IMR-90 (cell line): ENCODE measurements around the gene LIMS2. TPM values are rescaled to one million over a fixed set of nuclear protein-coding genes. Genes with fewer than 3 reads are reported as not detected.
A peak's percentile ranks its signal among the peaks of the same experiment; 100 is the strongest.

Source experiments
- ATAC-seq: fragments of 200-7000 bp; cut with Tn5 transposase; 2 replicates; pipeline ENCODE4 v1.9.1; 2020; ENCODE audit warnings: low read depth, mild to moderate bottlenecking, moderate library complexity
- BruUV-seq: library from RNA; stranded (reverse); fragments of 400-500 nt; replicated peaks from 2 replicates; lab custom pipeline; 2021; lab: Mats Ljungman, UMichigan
- CTCF ChIA-PET: fragments of 300-600 bp; formaldehyde crosslinking; extraction: SDS; loops from one replicate; lab custom pipeline; 2021; ENCODE audit warnings: antibody characterized with exemption; lab: Yijun Ruan, JAX
- POLR2A ChIA-PET: fragments of 300-600 bp; sonication (Branson Sonifier 250); formaldehyde crosslinking; loops from one replicate; lab custom pipeline; 2022; ENCODE audit warnings: antibody characterized with exemption; ENCODE audit not compliant: unreplicated experiment; lab: Charles Lee
- DNase-seq: peaks from one replicate; pipeline ENCODE4 v3.0.0; 2013
- H2AFZ ChIP-seq: replicated peaks from 2 replicates; pipeline ENCODE3; 2013; ENCODE audit warnings: low read length, mild to moderate bottlenecking; ENCODE audit not compliant: poor library complexity
- H2AK5ac ChIP-seq: 2 replicates; pipeline ENCODE4 v1.6.1; 2013; ENCODE audit warnings: low read depth, low read length, inconsistent platforms
- H2AK9ac ChIP-seq: replicated peaks from 2 replicates; pipeline ENCODE3; 2013; ENCODE audit warnings: mild to moderate bottlenecking, low read depth, low read length, moderate library complexity; ENCODE audit not compliant: poor library complexity
- H2BK120ac ChIP-seq: 2 replicates; pipeline ENCODE4 v1.6.1; 2013; ENCODE audit warnings: low read depth, low read length, inconsistent platforms
- H2BK15ac ChIP-seq: 3 replicates; pipeline ENCODE4 v1.6.1; 2013; ENCODE audit warnings: low read depth, low read length, inconsistent platforms
- H2BK20ac ChIP-seq: 2 replicates; pipeline ENCODE4 v1.6.1; 2013; ENCODE audit warnings: low read depth, mild to moderate bottlenecking, inconsistent platforms, low read length, moderate library complexity
- H2BK5ac ChIP-seq: 2 replicates; pipeline ENCODE4 v1.6.1; 2013; ENCODE audit warnings: mild to moderate bottlenecking, low read depth, low read length, inconsistent platforms; ENCODE audit not compliant: poor library complexity, severe bottlenecking
- H3K14ac ChIP-seq: replicated peaks from 2 replicates; pipeline ENCODE4 v1.6.1; 2013; ENCODE audit warnings: low read depth, low read length, inconsistent platforms
- H3K18ac ChIP-seq: 2 replicates; pipeline ENCODE4 v1.6.1; 2013; ENCODE audit warnings: low read depth, low read length, control low read depth
- H3K23ac ChIP-seq: 2 replicates; pipeline ENCODE4 v1.6.1; 2013; ENCODE audit warnings: low read depth, low read length, inconsistent platforms
- H3K27ac ChIP-seq: 2 replicates; pipeline ENCODE4 v1.5.1; 2013; ENCODE audit warnings: mild to moderate bottlenecking, control low read depth, low read length; ENCODE audit not compliant: insufficient read depth
- H3K27me3 ChIP-seq: 2 replicates; pipeline ENCODE4 v1.6.1; 2013; ENCODE audit warnings: low read length; ENCODE audit not compliant: control insufficient read depth, insufficient read depth
- H3K36me3 ChIP-seq: 2 replicates; pipeline ENCODE4 v1.6.1; 2013; ENCODE audit warnings: low read length, mixed read lengths; ENCODE audit not compliant: control insufficient read depth, insufficient read depth
- H3K4ac ChIP-seq: 2 replicates; pipeline ENCODE4 v1.6.1; 2013; ENCODE audit warnings: low read depth, low read length, inconsistent platforms
- H3K4me1 ChIP-seq: 2 replicates; pipeline ENCODE4 v1.6.1; 2013; ENCODE audit warnings: low read length, mixed read lengths; ENCODE audit not compliant: control insufficient read depth, insufficient read depth
- H3K4me2 ChIP-seq: 2 replicates; pipeline ENCODE4 v1.6.1; 2013; ENCODE audit warnings: low read depth, mild to moderate bottlenecking, control low read depth, low read length, moderate library complexity
- H3K4me3 ChIP-seq: 2 replicates; pipeline ENCODE4 v1.5.1; 2013; ENCODE audit warnings: low read depth, mild to moderate bottlenecking, control low read depth, low read length, moderate library complexity; ENCODE audit not compliant: insufficient read depth
- H3K56ac ChIP-seq: 2 replicates; pipeline ENCODE4 v1.6.1; 2013; ENCODE audit warnings: low read length, inconsistent platforms; ENCODE audit not compliant: insufficient read depth; ENCODE audit errors: extremely low read depth
- H3K79me1 ChIP-seq, 2 experiments: 2 replicates each; pipeline ENCODE4 v1.6.1; 2013; ENCODE audit warnings: low read length in 2 of 2, inconsistent platforms in 1 of 2, low read depth in 1 of 2
- H3K9ac ChIP-seq: 2 replicates; pipeline ENCODE4 v1.6.1; 2013; ENCODE audit warnings: low read depth, low read length, control low read depth
- H3K9me1 ChIP-seq: 2 replicates; pipeline ENCODE4 v1.6.1; 2013; ENCODE audit warnings: low read length, inconsistent platforms; ENCODE audit not compliant: insufficient read depth
- H3K9me3 ChIP-seq: 2 replicates; pipeline ENCODE4 v1.6.1; 2013; ENCODE audit warnings: low read length; ENCODE audit not compliant: control insufficient read depth, insufficient read depth
- H4K20me1 ChIP-seq: 2 replicates; pipeline ENCODE4 v1.6.1; 2013; ENCODE audit warnings: low read length, inconsistent platforms; ENCODE audit not compliant: insufficient read depth
- H4K5ac ChIP-seq: 2 replicates; pipeline ENCODE4 v1.6.1; 2013; ENCODE audit warnings: mild to moderate bottlenecking, low read depth, low read length, control low read depth
- H4K8ac ChIP-seq, 2 experiments: 2 replicates each; pipeline ENCODE4 v1.6.1; 2013; ENCODE audit warnings: low read depth in 2 of 2, low read length in 2 of 2, control low read depth in 1 of 2, inconsistent platforms in 1 of 2
- H4K91ac ChIP-seq: 2 replicates; pipeline ENCODE4 v1.6.1; 2013; ENCODE audit warnings: low read depth, low read length, inconsistent platforms; ENCODE audit not compliant: insufficient read depth
- CEBPB ChIP-seq: IDR thresholded peaks from 2 replicates; pipeline ENCODE4 v1.6.1; 2012; ENCODE audit warnings: low read depth, low read length, improper control_type of control experiment
- CHD1 ChIP-seq: IDR thresholded peaks from 2 replicates; pipeline ENCODE4 v1.6.1; 2012; ENCODE audit warnings: low read depth, low read length, improper control_type of control experiment
- FOS ChIP-seq: fragments of 150-350 bp; IDR thresholded peaks from 2 replicates; pipeline ENCODE4 v1.6.1; 2016; ENCODE audit warnings: low read depth, low read length
- MAFK ChIP-seq: IDR thresholded peaks from 2 replicates; pipeline ENCODE4 v1.6.1; 2012; ENCODE audit warnings: low read depth, low read length, improper control_type of control experiment
- MAZ ChIP-seq: IDR thresholded peaks from 2 replicates; pipeline ENCODE4 v1.6.1; 2012; ENCODE audit warnings: low read depth, mild to moderate bottlenecking, low read length, improper control_type of control experiment, moderate library complexity, borderline replicate concordance
- MXI1 ChIP-seq: IDR thresholded peaks from 2 replicates; pipeline ENCODE4 v1.6.1; 2012; ENCODE audit warnings: low read depth, mild to moderate bottlenecking, low read length, moderate library complexity, borderline replicate concordance
- NFE2L2 ChIP-seq: fragments of 150-350 bp; IDR thresholded peaks from 2 replicates; pipeline ENCODE4 v1.6.1; 2016; ENCODE audit warnings: low read depth, mild to moderate bottlenecking, low read length
- POLR2A ChIP-seq: IDR thresholded peaks from 2 replicates; pipeline ENCODE4 v1.6.1; 2012; ENCODE audit warnings: mild to moderate bottlenecking, low read depth, low read length
- RAD21 ChIP-seq: IDR thresholded peaks from 2 replicates; pipeline ENCODE4 v1.6.1; 2012; ENCODE audit warnings: low read length, improper control_type of control experiment
- RCOR1 ChIP-seq: IDR thresholded peaks from 2 replicates; pipeline ENCODE4 v1.6.1; 2012; ENCODE audit warnings: mild to moderate bottlenecking, low read length, improper control_type of control experiment; ENCODE audit not compliant: insufficient replicate concordance
- RFX5 ChIP-seq: IDR thresholded peaks from 2 replicates; pipeline ENCODE4 v1.8.0; 2012; ENCODE audit warnings: low read depth, mild to moderate bottlenecking, low read length, moderate library complexity
- SMC3 ChIP-seq: fragments of 150-350 bp; IDR thresholded peaks from 2 replicates; pipeline ENCODE4 v1.6.1; 2016; ENCODE audit warnings: low read depth, mild to moderate bottlenecking, antibody characterized with exemption, low read length, moderate library complexity
- WGBS, 2 experiments: methylation state at CpG; one replicate each; pipeline versions ENCODE4 v1.1.5 to v1.1.7; 2013; ENCODE audit warnings: missing lambda C conversion rate in 2 of 2; ENCODE audit not compliant: insufficient read length in 1 of 2; ENCODE audit errors: extremely low coverage in 2 of 2; 5-methylcytosine and 5-hydroxymethylcytosine counted together
- dilution Hi-C: fragments of 300-500 bp; cut with HindIII; formaldehyde crosslinking; loops from one replicate; pipeline ENCODE4 v1.14.3; 2018; ENCODE audit warnings: low sequenced_read_pairs; ENCODE audit not compliant: unreplicated experiment
- in situ Hi-C: fragments of 300-500 bp; cut with MboI; formaldehyde crosslinking; loops from 3 replicates; pipeline ENCODE4 v1.14.3; 2019; ENCODE audit warnings: low sequenced_read_pairs, inconsistent platforms, mixed read lengths
- intact Hi-C: fragments of 100-400 bp; cut with micrococcal nuclease; formaldehyde crosslinking; loops from 2 replicates; pipeline ENCODE4 v1.10.0; 2022
- polyA plus RNA-seq, 3 experiments: library from polyadenylated mRNA; depleted of rRNA; stranded (reverse); fragments of >200 nt; gene quantifications; 2 replicates each; pipeline ENCODE4 v1.2.3, GENCODE V29; 2012; ENCODE audit warnings: low replicate concordance in 1 of 3
- total RNA-seq: library from RNA; depleted of rRNA; stranded (reverse); fragments of >200 nt; gene quantifications from 2 replicates; pipeline ENCODE4 v1.2.3, GENCODE V29; 2012
- TF ChIP-seq, protein P1 (sequence below): fragments of 150-350 bp; IDR thresholded peaks from 2 replicates; pipeline ENCODE4 v1.6.1; 2016; ENCODE audit warnings: low read depth, mild to moderate bottlenecking, low read length, moderate library complexity, borderline replicate concordance

The LIMS2 gene
- total and polyA plus RNA-seq, 2 of the 4 experiments (the other 2 are of a cell fraction), result 1.3 to 18.8 TPM

- no peak overlapping the region for H3K4me3 ChIP-seq
- no peaks in the 10 kb centered on the region for H3K36me3 ChIP-seq
- dilution Hi-C loops (no loop called here), in situ Hi-C loops (no loop called here), intact Hi-C loops (no loop called here)
- peaks cover 22% of the 10 kb centered on the region for H3K27me3 ChIP-seq
- H3K79me1 ChIP-seq, result no peaks in the 10 kb centered on the region
- H2AFZ ChIP-seq, result peak overlapping the region; percentile 51
- no peak overlapping the region for H2BK20ac ChIP-seq
- no peak overlapping the region for H4K5ac ChIP-seq
- H4K20me1 ChIP-seq, result no peaks in the 10 kb centered on the region
- peak overlapping the region; percentile 52 for H2AK9ac ChIP-seq
- H2BK120ac ChIP-seq, result no peak overlapping the region
- H3K4ac ChIP-seq, result no peak overlapping the region
- BruUV-seq, result no TSS peak
- ATAC-seq (no peak), DNase-seq (no peak)
- no peak overlapping the region for H3K18ac ChIP-seq
- no peak overlapping the region for H4K91ac ChIP-seq
- peaks cover 4% of the 10 kb centered on the region for H3K4me1 ChIP-seq
- no peak overlapping the region for H2AK5ac ChIP-seq
- H3K4me2 ChIP-seq, result no peak overlapping the region
- ChIA-PET CTCF (no interaction called here), POLR2A (no interaction called here)
- no peak overlapping the region for H3K9ac ChIP-seq
- no peak overlapping the region for H2BK15ac ChIP-seq
- H3K14ac ChIP-seq, result no peak overlapping the region
- no peak for TF ChIP-seq RCOR1
- no peak for TF ChIP-seq NFE2L2
- no peak for TF ChIP-seq MAFK
- TF ChIP-seq POLR2A, result no peak
- no peak for TF ChIP-seq CHD1
- TF ChIP-seq CEBPB, result no peak
- no peak for TF ChIP-seq MXI1
- TF ChIP-seq RAD21, result no peak
- TF ChIP-seq, protein P1, sequence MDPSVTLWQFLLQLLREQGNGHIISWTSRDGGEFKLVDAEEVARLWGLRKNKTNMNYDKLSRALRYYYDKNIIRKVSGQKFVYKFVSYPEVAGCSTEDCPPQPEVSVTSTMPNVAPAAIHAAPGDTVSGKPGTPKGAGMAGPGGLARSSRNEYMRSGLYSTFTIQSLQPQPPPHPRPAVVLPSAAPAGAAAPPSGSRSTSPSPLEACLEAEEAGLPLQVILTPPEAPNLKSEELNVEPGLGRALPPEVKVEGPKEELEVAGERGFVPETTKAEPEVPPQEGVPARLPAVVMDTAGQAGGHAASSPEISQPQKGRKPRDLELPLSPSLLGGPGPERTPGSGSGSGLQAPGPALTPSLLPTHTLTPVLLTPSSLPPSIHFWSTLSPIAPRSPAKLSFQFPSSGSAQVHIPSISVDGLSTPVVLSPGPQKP, result no peak
- TF ChIP-seq FOS, result no peak
- TF ChIP-seq RFX5, result no peak
- TF ChIP-seq SMC3, result no peak
- TF ChIP-seq MAZ, result no peak
- H3K23ac ChIP-seq, result no peak overlapping the region
- no peaks in the 10 kb centered on the region for H3K9me3 ChIP-seq
- WGBS, 2 experiments, result 39% methylated on average over 7 of the region's 25 CpGs; no CpG with 5 or more reads in 1 of the 2 experiments
- H3K27ac ChIP-seq, result no peak overlapping the region
- no peak overlapping the region for H4K8ac ChIP-seq
- peaks cover 9% of the 10 kb centered on the region; the same call in 1 of the 2 replicates for H3K9me1 ChIP-seq
- no peak overlapping the region for H2BK5ac ChIP-seq
- no peak overlapping the region for H3K56ac ChIP-seq
Observed at GRCh38 chr2:127681288-127681804, 6.0 kb upstream of the LIMS2 start.
